IgD-negative memory B cell (primary cell): ENCODE measurements around the gene TMEM214. TPM values are rescaled to one million over a fixed set of nuclear protein-coding genes. Genes with fewer than 3 reads are reported as not detected.

Experiments
- H3K27ac Mint-ChIP-seq, 3 donors: one replicate each; pipeline ENCODE4 v1.8.0; 2020 to 2022; ENCODE audit warnings: mild to moderate bottlenecking in 3 of 3, mixed read lengths in 3 of 3, moderate library complexity in 1 of 3
- H3K27me3 Mint-ChIP-seq: one replicate; pipeline ENCODE4 v1.8.0; 2021; ENCODE audit warnings: mixed read lengths
- H3K36me3 Mint-ChIP-seq: one replicate; pipeline ENCODE4 v1.8.0; 2020; ENCODE audit warnings: mild to moderate bottlenecking, mixed read lengths
- H3K4me1 Mint-ChIP-seq, 3 donors: one replicate each; pipeline ENCODE4 v1.8.0; 2020 to 2022; ENCODE audit warnings: mixed read lengths in 3 of 3, mild to moderate bottlenecking in 1 of 3
- H3K4me3 Mint-ChIP-seq, 4 donors: one replicate each; pipeline ENCODE4 v1.8.0; 2020 to 2022; ENCODE audit warnings: mild to moderate bottlenecking in 4 of 4, mixed read lengths in 4 of 4, moderate library complexity in 3 of 4
- H3K9me3 Mint-ChIP-seq, 3 donors: one replicate each; pipeline ENCODE4 v1.8.0; 2020 to 2021; ENCODE audit warnings: mixed read lengths in 3 of 3, mild to moderate bottlenecking in 1 of 3
- polyA plus RNA-seq: library from polyadenylated mRNA; unstranded; fragments of 300-500 nt; fragmentation: Illumina TruSeq; gene quantifications from one replicate; pipeline ENCODE4 v1.2.3, GENCODE V29; 2021

Gene TMEM214
- polyA plus RNA-seq, 1 donor from 2014 or later: 34.3 TPM

DNA sequence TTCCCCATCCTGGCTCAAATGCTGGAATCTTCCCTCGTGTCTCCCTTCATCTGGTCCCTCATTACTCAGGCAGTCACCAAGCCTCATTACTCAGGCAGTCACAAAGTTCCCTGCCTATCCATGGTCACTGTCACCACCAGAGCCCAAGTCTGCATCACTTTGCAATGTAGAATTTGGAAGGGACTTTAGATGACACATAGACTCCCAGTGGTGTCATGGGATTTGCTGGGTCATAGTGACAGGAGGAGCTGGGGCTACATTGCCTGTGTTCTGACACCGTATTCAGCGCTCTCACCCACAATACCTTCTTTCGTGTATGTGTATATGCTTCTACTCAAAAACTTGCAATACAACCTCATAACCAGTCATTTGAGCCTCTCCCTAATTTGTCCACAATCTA is 43.6 kb downstream of the TMEM214 start:
- peak overlapping the region in 2 of 3 donors; percentile 31 to 85 for H3K27ac Mint-ChIP-seq
- H3K36me3 Mint-ChIP-seq: no peaks in the 10 kb centered on the region
- peak overlapping the region in 2 of 4 donors; percentile 3 to 48 for H3K4me3 Mint-ChIP-seq
- H3K4me1 Mint-ChIP-seq: peaks cover 28 to 30% (median 29%) of the 10 kb centered on the region in 3 donors
- no peaks in the 10 kb centered on the region for H3K27me3 Mint-ChIP-seq
- H3K9me3 Mint-ChIP-seq: no peaks in the 10 kb centered on the region

DNA sequence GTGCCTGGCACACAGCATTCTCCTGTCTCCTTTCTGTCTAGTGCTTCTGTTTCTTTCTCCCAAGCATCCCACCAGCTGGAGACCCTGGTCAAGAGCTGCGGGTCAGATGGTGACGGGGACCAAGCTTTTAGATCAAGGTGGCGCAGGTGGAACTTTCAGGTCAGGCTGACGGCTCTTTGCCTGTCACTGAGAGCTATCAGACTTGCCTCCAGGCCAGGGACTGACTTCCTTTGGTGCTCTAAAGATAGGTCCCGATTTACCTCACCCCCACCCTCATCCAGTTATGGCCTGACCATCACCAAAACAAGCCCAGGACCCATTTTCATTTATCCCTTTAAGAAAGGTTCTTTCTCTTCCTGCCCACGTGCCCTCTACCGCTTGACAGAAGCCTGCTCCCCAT is 44.5 kb downstream of the TMEM214 start:
- H3K4me3 Mint-ChIP-seq: peak overlapping the region in 2 of 4 donors; percentile 48 to 80
- no peaks in the 10 kb centered on the region for H3K27me3 Mint-ChIP-seq
- peaks cover 29 to 32% (median 31%) of the 10 kb centered on the region in 3 donors for H3K4me1 Mint-ChIP-seq
- H3K36me3 Mint-ChIP-seq: no peaks in the 10 kb centered on the region
- no peaks in the 10 kb centered on the region for H3K9me3 Mint-ChIP-seq
- H3K27ac Mint-ChIP-seq: peak overlapping the region in 2 of 3 donors; percentile 24 to 64

DNA sequence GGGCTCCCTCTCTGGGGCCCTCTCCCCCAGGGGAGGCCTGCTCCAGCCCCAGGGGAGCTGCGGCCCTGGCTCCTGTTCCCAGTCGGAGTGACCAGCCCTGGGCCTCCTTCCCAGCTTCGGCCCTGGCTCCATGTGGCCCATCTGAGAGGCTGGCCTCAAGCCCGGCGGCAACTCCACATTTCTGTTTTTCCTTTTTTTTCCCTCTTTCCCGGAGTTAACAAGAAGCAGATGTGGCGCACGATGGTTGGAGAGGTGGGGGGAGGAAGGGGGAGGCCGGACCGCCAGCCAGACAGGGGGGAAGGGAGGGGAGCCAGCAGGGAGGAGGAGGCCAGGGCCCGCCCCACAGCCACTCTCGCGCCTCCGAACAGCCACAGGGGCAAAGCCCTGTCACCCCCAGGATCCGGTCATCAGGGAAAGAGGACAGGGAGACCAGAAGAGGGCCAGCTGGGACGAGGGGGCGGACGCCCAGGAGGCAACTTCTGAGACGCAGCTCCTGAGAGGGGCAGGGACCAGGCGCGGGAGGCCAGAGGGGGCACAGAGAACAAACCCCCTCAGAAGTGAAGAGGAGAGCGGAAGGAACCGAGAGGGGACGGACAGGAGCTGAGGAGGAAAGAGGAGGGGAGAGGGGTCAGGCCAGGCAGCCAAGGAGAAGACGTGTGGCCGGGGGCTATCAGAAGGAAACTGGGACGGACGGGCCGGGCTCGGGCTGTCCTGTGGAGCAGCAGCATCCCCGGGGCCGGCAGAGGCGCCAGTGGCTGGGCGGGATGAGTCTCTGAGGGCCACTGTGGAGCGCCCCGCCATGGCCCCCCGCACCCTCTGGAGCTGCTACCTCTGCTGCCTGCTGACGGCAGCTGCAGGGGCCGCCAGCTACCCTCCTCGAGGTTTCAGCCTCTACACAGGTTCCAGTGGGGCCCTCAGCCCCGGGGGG is 45.8 kb downstream of the TMEM214 start, which contains the start of gene EMILIN1:
Gene EMILIN1, plus strand, starts transcription at position 349 of the 928 bp plus-strand sequence. Its CDS starts 451 bp downstream, at position 800.
- H3K4me3 Mint-ChIP-seq: peak within 1 kb of the TSS in 1 of 4 donors; percentile 17
- no peaks in the 10 kb centered on the region for H3K9me3 Mint-ChIP-seq
- no peaks in the 10 kb centered on the region for H3K27me3 Mint-ChIP-seq
- peak within 1 kb of the TSS in 1 of 3 donors; percentile 64 for H3K27ac Mint-ChIP-seq
- peaks cover 23 to 32% (median 30%) of the 10 kb centered on the region in 3 donors for H3K4me1 Mint-ChIP-seq
- no peaks in the 10 kb centered on the region for H3K36me3 Mint-ChIP-seq

DNA sequence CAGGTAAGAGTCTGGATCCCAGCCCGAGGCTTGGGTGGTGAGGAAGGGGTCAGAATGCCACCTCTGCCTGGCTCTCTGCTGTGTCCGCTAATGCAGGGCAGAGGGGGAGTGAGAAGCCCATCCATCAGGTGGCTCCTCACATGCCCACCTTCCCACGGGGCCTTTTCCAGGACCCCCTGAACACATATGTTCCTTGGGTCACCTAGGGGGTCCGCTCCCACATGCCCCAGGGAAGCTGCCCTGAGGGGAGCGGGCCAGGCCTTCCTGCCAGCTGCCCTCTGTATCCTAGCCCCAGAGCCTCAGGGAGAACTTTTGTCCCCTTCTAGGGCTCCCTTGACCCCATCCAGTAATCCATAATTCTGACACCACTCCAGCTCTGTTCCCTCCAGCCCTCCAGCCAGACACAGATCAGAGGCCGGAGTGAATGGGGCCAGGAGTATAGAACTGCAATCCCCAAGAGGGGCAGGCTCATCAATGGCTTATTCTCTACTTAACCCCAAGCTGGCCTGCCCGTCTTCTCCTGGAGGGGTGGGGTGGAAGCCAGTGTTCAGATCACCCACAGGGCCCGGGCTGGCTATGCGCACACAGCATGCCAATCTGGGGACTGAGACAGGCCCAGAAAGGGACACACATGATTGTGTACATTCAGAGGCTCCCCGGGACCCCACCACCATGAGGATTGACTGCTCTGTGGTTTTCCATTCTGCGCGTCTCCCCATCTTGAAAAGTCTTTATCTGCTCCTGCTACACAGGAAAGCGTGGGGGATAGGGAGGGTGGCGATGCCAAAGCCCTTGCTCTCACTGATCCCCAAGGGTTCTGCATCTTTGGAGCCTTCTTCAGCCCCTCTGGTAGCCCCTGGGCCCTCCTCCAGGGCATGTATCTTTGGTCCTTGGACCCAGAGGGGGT is 46.7 kb downstream of the TMEM214 start:
- Mint-ChIP-seq H3K27me3 (no peaks in the 10 kb centered on the region), H3K27ac (peak overlapping the region in 2 of 3 donors; percentile 26 to 59), H3K9me3 (no peaks in the 10 kb centered on the region), H3K4me1 (peaks cover 23 to 31% (median 25%) of the 10 kb centered on the region in 3 donors), H3K36me3 (no peaks in the 10 kb centered on the region), H3K4me3 (peak overlapping the region in 1 of 4 donors; percentile 23)

DNA sequence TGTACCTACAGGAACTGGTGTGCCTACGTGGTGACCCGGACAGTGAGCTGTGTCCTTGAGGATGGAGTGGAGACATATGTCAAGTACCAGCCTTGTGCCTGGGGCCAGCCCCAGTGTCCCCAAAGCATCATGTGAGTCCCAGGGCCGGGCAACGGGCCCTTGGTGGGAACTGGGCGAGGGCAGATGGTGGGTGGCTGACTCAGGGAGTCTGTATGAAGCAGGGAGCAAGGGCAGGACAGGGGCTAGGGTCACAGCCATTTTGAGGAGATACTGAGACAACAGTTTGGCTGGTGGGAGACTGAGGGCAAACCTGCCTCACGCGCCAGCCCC is 47.3 kb downstream of the TMEM214 start:
- no peaks in the 10 kb centered on the region for H3K36me3 Mint-ChIP-seq
- no peaks in the 10 kb centered on the region for H3K27me3 Mint-ChIP-seq
- H3K27ac Mint-ChIP-seq: peak overlapping the region in 1 of 3 donors; percentile 59
- H3K4me3 Mint-ChIP-seq: peak overlapping the region in 1 of 4 donors; percentile 23
- no peaks in the 10 kb centered on the region for H3K9me3 Mint-ChIP-seq
- peaks cover 19 to 24% (median 20%) of the 10 kb centered on the region in 3 donors for H3K4me1 Mint-ChIP-seq

DNA sequence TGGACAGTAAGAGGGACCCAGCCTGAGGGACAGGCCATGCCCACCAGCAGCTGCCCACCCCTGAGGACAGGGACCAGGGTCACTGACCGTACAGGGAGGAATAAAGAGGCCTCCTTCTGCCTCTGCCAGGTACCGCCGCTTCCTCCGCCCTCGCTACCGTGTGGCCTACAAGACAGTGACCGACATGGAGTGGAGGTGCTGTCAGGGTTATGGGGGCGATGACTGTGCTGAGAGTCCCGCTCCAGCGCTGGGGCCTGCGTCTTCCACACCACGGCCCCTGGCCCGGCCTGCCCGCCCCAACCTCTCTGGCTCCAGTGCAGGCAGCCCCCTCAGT is 47.8 kb downstream of the TMEM214 start:
- H3K36me3 Mint-ChIP-seq: no peaks in the 10 kb centered on the region
- peak overlapping the region in 2 of 3 donors; percentile 16 to 65 for H3K27ac Mint-ChIP-seq
- H3K9me3 Mint-ChIP-seq: no peaks in the 10 kb centered on the region
- H3K27me3 Mint-ChIP-seq: no peaks in the 10 kb centered on the region
- H3K4me1 Mint-ChIP-seq: peaks cover 14 to 24% (median 19%) of the 10 kb centered on the region in 3 donors
- no peak overlapping the region for H3K4me3 Mint-ChIP-seq

DNA sequence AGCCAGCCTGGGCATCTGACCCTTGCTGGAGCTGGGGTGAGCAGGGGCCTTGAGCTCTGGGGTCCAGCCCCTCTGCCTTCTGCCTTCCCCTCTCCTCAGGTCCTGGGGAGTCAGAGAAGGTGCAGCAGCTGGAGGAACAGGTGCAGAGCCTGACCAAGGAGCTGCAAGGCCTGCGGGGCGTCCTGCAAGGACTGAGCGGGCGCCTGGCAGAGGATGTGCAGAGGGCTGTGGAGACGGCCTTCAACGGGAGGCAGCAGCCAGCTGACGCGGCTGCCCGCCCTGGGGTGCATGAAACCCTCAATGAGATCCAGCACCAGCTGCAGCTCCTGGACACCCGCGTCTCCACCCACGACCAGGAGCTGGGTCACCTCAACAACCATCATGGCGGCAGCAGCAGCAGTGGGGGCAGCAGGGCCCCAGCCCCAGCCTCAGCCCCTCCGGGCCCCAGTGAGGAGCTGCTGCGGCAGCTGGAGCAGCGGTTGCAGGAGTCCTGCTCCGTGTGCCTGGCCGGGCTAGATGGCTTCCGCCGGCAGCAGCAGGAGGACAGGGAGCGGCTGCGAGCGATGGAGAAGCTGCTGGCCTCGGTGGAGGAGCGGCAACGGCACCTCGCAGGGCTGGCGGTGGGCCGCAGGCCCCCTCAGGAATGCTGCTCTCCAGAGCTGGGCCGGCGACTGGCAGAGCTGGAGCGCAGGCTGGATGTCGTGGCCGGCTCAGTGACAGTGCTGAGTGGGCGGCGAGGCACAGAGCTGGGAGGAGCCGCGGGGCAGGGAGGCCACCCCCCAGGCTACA is 49.4 kb downstream of the TMEM214 start:
- Mint-ChIP-seq H3K4me3 (peak overlapping the region in 2 of 4 donors; percentile 67 to 73), H3K4me1 (peaks cover 6 to 16% (median 16%) of the 10 kb centered on the region in 3 donors), H3K27me3 (no peaks in the 10 kb centered on the region), H3K9me3 (no peaks in the 10 kb centered on the region), H3K36me3 (no peaks in the 10 kb centered on the region), H3K27ac (peak overlapping the region in 2 of 3 donors; percentile 65 to 81)

DNA sequence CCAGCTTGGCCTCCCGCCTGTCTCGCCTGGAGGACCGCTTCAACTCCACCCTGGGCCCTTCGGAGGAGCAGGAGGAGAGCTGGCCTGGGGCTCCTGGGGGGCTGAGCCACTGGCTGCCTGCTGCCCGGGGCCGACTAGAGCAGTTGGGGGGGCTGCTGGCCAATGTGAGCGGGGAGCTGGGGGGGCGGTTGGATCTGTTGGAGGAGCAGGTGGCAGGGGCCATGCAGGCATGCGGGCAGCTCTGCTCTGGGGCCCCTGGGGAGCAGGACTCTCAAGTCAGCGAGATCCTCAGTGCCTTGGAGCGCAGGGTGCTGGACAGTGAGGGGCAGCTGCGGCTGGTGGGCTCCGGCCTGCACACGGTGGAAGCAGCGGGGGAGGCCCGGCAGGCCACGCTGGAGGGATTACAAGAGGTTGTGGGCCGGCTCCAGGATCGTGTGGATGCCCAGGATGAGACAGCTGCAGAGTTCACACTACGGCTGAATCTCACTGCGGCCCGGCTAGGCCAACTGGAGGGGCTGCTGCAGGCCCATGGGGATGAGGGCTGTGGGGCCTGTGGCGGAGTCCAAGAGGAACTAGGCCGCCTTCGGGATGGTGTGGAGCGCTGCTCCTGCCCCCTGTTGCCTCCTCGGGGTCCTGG is 50.1 kb downstream of the TMEM214 start:
- Mint-ChIP-seq H3K27me3 (no peaks in the 10 kb centered on the region), H3K4me3 (no peak overlapping the region)

DNA sequence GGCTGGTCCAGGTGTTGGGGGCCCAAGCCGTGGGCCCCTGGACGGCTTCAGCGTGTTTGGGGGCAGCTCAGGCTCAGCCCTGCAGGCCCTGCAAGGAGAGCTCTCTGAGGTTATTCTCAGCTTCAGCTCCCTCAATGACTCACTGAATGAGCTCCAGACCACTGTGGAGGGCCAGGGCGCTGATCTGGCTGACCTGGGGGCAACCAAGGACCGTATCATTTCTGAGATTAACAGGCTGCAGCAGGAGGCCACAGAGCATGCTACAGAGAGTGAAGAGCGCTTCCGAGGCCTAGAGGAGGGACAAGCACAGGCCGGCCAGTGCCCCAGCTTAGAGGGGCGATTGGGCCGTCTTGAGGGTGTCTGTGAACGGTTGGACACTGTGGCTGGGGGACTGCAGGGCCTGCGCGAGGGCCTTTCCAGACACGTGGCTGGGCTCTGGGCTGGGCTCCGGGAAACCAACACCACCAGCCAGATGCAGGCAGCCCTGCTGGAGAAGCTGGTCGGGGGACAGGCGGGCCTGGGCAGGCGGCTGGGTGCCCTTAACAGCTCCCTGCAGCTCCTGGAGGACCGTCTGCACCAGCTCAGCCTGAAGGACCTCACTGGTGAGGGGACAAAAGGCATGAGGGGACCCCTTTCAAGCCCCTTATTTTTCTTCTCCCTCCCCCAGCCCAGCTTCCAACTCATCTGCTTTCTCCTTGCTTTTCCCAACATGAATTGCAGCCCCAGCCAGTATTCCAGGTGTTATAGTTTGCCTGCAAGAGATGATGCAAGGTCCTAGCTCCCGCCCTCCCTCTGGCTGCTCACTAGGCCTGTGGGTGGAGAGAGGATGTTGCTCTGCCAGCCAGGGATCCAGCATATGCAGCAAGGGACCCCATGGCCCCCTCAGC is 50.9 kb downstream of the TMEM214 start:
- peaks cover 10 to 18% (median 17%) of the 10 kb centered on the region in 3 donors for H3K4me1 Mint-ChIP-seq
- H3K27me3 Mint-ChIP-seq: no peaks in the 10 kb centered on the region
- peak overlapping the region in 2 of 4 donors; percentile 70 to 89 for H3K4me3 Mint-ChIP-seq
- H3K27ac Mint-ChIP-seq: peak overlapping the region in 1 of 3 donors; percentile 39
- H3K9me3 Mint-ChIP-seq: no peaks in the 10 kb centered on the region
- H3K36me3 Mint-ChIP-seq: no peaks in the 10 kb centered on the region

More for the DNA sequence above, 50.1 kb downstream of the TMEM214 start:
- H3K27ac Mint-ChIP-seq: peak overlapping the region in 1 of 3 donors; percentile 39
- no peaks in the 10 kb centered on the region for H3K36me3 Mint-ChIP-seq
- peaks cover 10 to 18% (median 17%) of the 10 kb centered on the region in 3 donors for H3K4me1 Mint-ChIP-seq
- H3K9me3 Mint-ChIP-seq: no peaks in the 10 kb centered on the region

DNA sequence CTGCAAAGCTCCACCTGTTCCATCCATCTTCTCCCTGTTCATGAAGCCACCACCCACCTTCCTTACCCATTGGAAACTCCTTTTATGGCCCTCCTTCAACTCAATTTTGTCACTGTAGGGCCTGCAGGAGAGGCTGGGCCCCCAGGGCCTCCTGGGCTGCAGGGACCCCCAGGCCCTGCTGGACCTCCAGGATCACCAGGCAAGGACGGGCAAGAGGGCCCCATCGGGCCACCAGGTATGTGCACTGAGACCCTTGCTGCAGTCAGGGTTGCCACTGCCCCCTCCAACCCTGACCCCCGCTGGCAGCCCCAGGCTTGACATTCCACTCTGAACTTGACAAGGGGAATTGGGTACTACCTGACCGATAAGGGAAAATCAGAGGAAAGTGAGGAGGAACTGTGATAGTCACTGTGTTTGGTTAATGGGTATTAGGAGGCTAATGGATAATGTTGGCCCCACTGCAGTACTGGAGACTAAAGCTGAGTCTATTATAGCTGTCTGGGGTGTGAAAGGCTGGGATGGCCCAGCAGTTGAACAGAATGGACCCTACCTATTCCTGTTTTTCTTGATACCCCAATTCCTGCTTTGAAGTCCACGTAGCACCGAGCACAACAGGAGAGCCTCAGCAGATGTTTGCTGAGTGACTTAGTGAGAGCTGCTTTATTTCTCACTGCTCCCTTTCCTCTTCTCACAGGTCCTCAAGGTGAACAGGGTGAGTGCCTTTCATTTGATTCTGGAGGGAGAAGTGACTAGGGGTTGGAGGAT is 51.7 kb downstream of the TMEM214 start:
- H3K27ac Mint-ChIP-seq: peak overlapping the region in 1 of 3 donors; percentile 82
- no peaks in the 10 kb centered on the region for H3K36me3 Mint-ChIP-seq
- H3K9me3 Mint-ChIP-seq: no peaks in the 10 kb centered on the region
- no peaks in the 10 kb centered on the region for H3K27me3 Mint-ChIP-seq
- H3K4me3 Mint-ChIP-seq: peak overlapping the region in 3 of 4 donors; percentile 58 to 89 (median 68)
- H3K4me1 Mint-ChIP-seq: peaks cover 10 to 18% (median 17%) of the 10 kb centered on the region in 3 donors

DNA sequence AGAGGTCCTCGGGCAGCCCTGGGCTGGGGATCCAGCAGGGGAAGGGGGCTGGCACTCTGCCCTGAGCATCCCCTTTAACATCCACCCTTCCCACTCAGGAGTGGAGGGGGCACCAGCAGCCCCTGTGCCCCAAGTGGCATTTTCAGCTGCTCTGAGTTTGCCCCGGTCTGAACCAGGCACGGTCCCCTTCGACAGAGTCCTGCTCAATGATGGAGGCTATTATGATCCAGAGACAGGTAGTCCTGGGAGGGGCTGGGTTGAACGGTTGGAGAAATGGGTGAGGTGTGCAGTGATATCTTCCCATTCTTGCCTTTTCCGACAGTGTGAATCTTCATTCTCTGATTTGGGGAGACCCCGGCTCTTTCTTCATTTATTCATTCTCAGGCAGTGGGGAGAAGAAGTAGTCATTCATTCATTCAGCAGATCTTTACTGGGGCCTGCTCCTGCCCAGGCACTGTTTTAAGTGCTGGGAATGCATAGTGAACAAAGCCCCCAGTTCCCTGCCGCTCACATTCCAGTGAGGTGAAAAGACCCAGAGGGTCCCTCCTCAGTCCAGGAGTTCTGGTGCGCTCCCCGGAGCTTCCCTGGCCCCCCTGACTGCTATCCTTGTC is 52.4 kb downstream of the TMEM214 start:
- no peaks in the 10 kb centered on the region for H3K27me3 Mint-ChIP-seq
- peak overlapping the region; percentile 83 to 94 (median 87) for H3K4me3 Mint-ChIP-seq
- no peaks in the 10 kb centered on the region for H3K9me3 Mint-ChIP-seq
- H3K36me3 Mint-ChIP-seq: no peaks in the 10 kb centered on the region
- peak overlapping the region in 1 of 3 donors; percentile 82 for H3K27ac Mint-ChIP-seq
- H3K4me1 Mint-ChIP-seq: peaks cover 10 to 18% (median 17%) of the 10 kb centered on the region in 3 donors

DNA sequence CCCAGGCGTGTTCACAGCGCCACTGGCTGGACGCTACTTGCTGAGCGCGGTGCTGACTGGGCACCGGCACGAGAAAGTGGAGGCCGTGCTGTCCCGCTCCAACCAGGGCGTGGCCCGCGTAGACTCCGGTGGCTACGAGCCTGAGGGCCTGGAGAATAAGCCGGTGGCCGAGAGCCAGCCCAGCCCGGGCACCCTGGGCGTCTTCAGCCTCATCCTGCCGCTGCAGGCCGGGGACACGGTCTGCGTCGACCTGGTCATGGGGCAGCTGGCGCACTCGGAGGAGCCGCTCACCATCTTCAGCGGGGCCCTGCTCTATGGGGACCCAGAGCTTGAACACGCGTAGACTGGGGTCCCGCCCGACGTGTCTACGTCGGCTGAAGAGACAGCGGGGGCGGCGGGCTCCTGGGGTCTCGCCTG is 52.9 kb downstream of the TMEM214 start:
- Mint-ChIP-seq H3K27ac (peak overlapping the region in 1 of 3 donors; percentile 82), H3K4me3 (peak overlapping the region; percentile 83 to 94 (median 87)), H3K36me3 (no peaks in the 10 kb centered on the region), H3K27me3 (no peaks in the 10 kb centered on the region), H3K4me1 (peaks cover 10 to 18% (median 17%) of the 10 kb centered on the region in 3 donors), H3K9me3 (no peaks in the 10 kb centered on the region)
